Adrenal gland (tissue), 12 donors: ENCODE results near the gene ZNF618. TPM values are rescaled to one million over a fixed set of nuclear protein-coding genes. Genes with fewer than 3 reads are reported as not detected.

ENCODE experiments used
- DNase-seq, 7 donors: peaks; one replicate each; pipeline ENCODE4 v3.0.0-alpha.2; 2019 to 2020
- H3K27ac ChIP-seq, 5 donors: fragments of 200-600 bp; sonication (generic) in 4 of 5; 1 replicate in 3 of 5; 2 replicates in 2 of 5; pipeline versions ENCODE4 v1.5.1 to v1.8.0; 2016 to 2020; ENCODE audit warnings: mild to moderate bottlenecking in 1 of 5
- H3K27me3 ChIP-seq: fragments of 200-600 bp; 2 replicates; pipeline ENCODE4 v1.8.0; 2021
- H3K36me3 ChIP-seq, 2 donors: fragments of 200-600 bp; replicated peaks in 1 of 2; 1 replicate in 1 of 2; 2 replicates in 1 of 2; pipeline versions ENCODE4 v1.5.1 to v1.8.0; 2018 to 2022
- H3K4me1 ChIP-seq, 2 donors: fragments of 200-600 bp; replicated peaks in 1 of 2; 1 replicate in 1 of 2; 2 replicates in 1 of 2; pipeline versions ENCODE4 v1.5.1 to v1.8.0; 2018 to 2021
- H3K4me3 ChIP-seq, 4 donors: fragments of 200-600 bp; sonication (generic) in 3 of 4; one replicate each; pipeline ENCODE4 v1.5.1; 2016 to 2018
- H3K9me3 ChIP-seq, 3 donors: fragments of 200-600 bp; sonication (generic) in 1 of 3; replicated peaks in 1 of 3; 1 replicate in 2 of 3; 2 replicates in 1 of 3; pipeline versions ENCODE4 v1.5.1 to v1.8.0; 2016 to 2021
- CTCF ChIP-seq, 6 experiments: fragments of 450-650 bp in 4 of 6; fragments of 200-600 bp in 2 of 6; sonication (generic) in 1 of 6; IDR thresholded peaks; 1 replicate in 5 of 6; 2 replicates in 1 of 6; pipeline versions ENCODE4 v1.5.1 to v1.8.0; 2016 to 2021; ENCODE audit warnings: antibody characterized with exemption in 6 of 6, mild to moderate bottlenecking in 2 of 6, moderate library complexity in 1 of 6
- POLR2A ChIP-seq, 2 donors: fragments of 450-650 bp; IDR thresholded peaks; one replicate each; pipeline ENCODE4 v1.6.1; 2017; ENCODE audit warnings: antibody characterized with exemption in 2 of 2, mild to moderate bottlenecking in 2 of 2, moderate library complexity in 1 of 2
- WGBS, 4 donors: extraction: QIAGEN DNeasy Blood & Tissue Kit in 2 of 4; methylation state at CpG; one replicate each; pipeline versions ENCODE4 v1.1.5 to v1.1.7; 2013 to 2017; 5-methylcytosine and 5-hydroxymethylcytosine counted together
- intact Hi-C, 2 donors: fragments of 100-400 bp; cut with DNase I; formaldehyde crosslinking; loops; one replicate each; pipeline versions ENCODE4 v1.14.1 to v1.15.0; 2022 to 2023
- polyA plus RNA-seq, 3 donors: library from polyadenylated mRNA; stranded (reverse); fragments of 200-250 nt in 2 of 3; fragments of 350-450 nt in 1 of 3; fragmentation: Illumina TruSeq in 1 of 3; extraction: RNeasy Lipid Tissue Mini Kit (QIAGEN cat#74804) in 1 of 3; gene quantifications; one replicate each; pipeline ENCODE4 v1.2.3, GENCODE V29; 2013 to 2014
- total RNA-seq, 9 donors: library from RNA; depleted of rRNA in 4 of 9; stranded (reverse); fragments of >200 nt in 4 of 9; fragments of 120-200 nt in 1 of 9; fragmentation: NEBNext Ultra II Directional in 1 of 9; extraction: Animal tissue kit (Norgen Biotek cat#: 25700) in 1 of 9; gene quantifications; one replicate each; pipeline versions ENCODE4 v1.1.0 to v1.2.4, GENCODE V29; 2013 to 2023
- donor health status: healthy with polysubstance abuse.
- donor health status: Bipolar disorder and iron deficiency.
- donor health status: DM: yes; HTN: yes; CAD: no.
- donor health status: DM: no; HTN: no; CAD: no.
- donor health status: DM: no; HTN: no; CAD: no.
- donor health status: DM: yes; HTN: yes; CAD: no.

The ZNF618 gene
- total and polyA plus RNA-seq, 12 donors, result 4.5 to 21.3 (median 9.9) TPM

- Histone ChIP-seq H3K36me3 (peaks cover 0 to 8% of the 10 kb centered on the region in 2 donors), H3K9me3 (no peaks in the 10 kb centered on the region), H3K27ac (no peak overlapping the region), H3K4me1 (peaks cover 5 to 13% of the 10 kb centered on the region in 2 donors), H3K27me3 (no peaks in the 10 kb centered on the region), H3K4me3 (no peak overlapping the region)
- 81 to 85% (median 83%) methylated on average over 5 to 9 of the region's 9 CpGs for WGBS, 4 donors
- intact Hi-C loops, result no loop called here
- peak in 4 of 7 donors; percentile 4 to 50 (median 16) for DNase-seq
- TF ChIP-seq POLR2A (IDR thresholded peaks at IDR 0.05), result no peak
- TF ChIP-seq CTCF (IDR thresholded peaks at IDR 0.05), result no peak
Measured at GRCh38 chr9:114008667-114009410, 132.7 kb downstream of the ZNF618 start.

GRCh38 chr9:114011313-114011712, 135.2 kb downstream of the ZNF618 start:
- H3K9me3 ChIP-seq, result no peaks in the 10 kb centered on the region
- intact Hi-C loops, result no loop called here
- H3K36me3 ChIP-seq, result peaks cover 0 to 8% of the 10 kb centered on the region in 2 donors
- peaks cover 5 to 9% of the 10 kb centered on the region in 2 donors for H3K4me1 ChIP-seq
- no peaks in the 10 kb centered on the region for H3K27me3 ChIP-seq
- DNase-seq, result peak in 3 of 7 donors; percentile 8 to 52 (median 10)
- WGBS, 4 donors, result 76 to 90% (median 88%) methylated on average over 9 of the region's 9 CpGs
- no peak overlapping the region for H3K27ac ChIP-seq
- TF ChIP-seq CTCF (IDR thresholded peaks at IDR 0.05), result no peak
- no peak for TF ChIP-seq POLR2A (IDR thresholded peaks at IDR 0.05)
- H3K4me3 ChIP-seq, result no peak overlapping the region

- H3K4me1 ChIP-seq, result peaks cover 5 to 9% of the 10 kb centered on the region in 2 donors
- intact Hi-C loops, result no loop called here
- H3K9me3 ChIP-seq, result no peaks in the 10 kb centered on the region
- H3K36me3 ChIP-seq, result peaks cover 0 to 12% of the 10 kb centered on the region in 2 donors
- H3K27ac ChIP-seq, result no peak overlapping the region
- H3K27me3 ChIP-seq, result no peaks in the 10 kb centered on the region
- H3K4me3 ChIP-seq, result no peak overlapping the region
- WGBS, 4 donors, result 78 to 83% (median 80%) methylated on average over 2 of the region's 2 CpGs
- TF ChIP-seq CTCF (IDR thresholded peaks at IDR 0.05) (no peak), POLR2A (IDR thresholded peaks at IDR 0.05) (no peak)
- peak in 1 of 7 donors; percentile 27 for DNase-seq
Measured at GRCh38 chr9:114012126-114012525, 136.0 kb downstream of the ZNF618 start.

- intact Hi-C loops, result no loop called here
- Histone ChIP-seq H3K27me3 (no peaks in the 10 kb centered on the region), H3K4me3 (no peak overlapping the region), H3K36me3 (peaks cover 0 to 8% of the 10 kb centered on the region in 2 donors), H3K27ac (no peak overlapping the region), H3K4me1 (peaks cover 5 to 9% of the 10 kb centered on the region in 2 donors), H3K9me3 (no peaks in the 10 kb centered on the region)
- TF ChIP-seq POLR2A (IDR thresholded peaks at IDR 0.05) (no peak), CTCF (IDR thresholded peaks at IDR 0.05) (no peak)
- no peak for DNase-seq
Measured at GRCh38 chr9:114014044-114014443, 137.9 kb downstream of the ZNF618 start.
